Stimulated activated CD8-positive, alpha-beta memory T cell treated with anti-CD3 and anti-CD28 coated beads, Interleukin-12 subunit alpha, Interleukin-12 subunit beta, amount 100 ng/mL, for 1 hour (primary cell): Measurements from ENCODE around the gene NOS1.

ENCODE experiments used
- DNase-seq: peaks from one replicate; pipeline ENCODE4 v3.0.0-alpha.2; 2020; ENCODE audit warnings: low read depth

NOS1 gene

DNA sequence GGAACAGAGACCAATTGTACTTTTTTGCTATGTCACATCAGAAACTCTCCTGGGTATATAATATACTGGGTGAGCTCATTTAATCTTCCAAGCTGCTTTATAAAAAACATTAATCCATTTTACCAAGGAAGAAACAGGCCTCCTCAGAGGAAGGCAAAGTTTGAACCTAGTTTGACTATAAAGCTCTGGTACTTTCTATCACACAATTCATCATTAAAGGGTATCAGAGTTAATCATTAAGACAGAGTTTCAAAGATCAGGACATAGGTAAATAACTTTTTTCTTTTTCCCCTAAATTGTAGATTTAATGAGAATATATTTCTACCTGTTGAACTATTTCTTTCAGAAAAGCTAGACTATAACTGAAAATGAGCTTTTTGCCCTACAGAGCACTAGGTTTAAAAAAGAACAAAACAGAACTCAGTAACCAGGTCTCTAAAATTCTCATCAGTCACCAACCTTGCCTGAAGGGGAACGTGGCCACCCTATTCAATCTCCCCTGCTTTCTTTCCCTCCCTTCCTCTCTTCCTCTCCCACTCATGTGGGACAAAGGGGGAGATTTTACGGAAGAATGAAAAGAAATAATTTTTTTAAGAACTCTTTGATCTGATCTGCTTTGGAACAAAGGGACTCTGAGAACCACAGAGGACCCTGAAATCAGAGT is 189.8 kb downstream of the NOS1 start:
- no peak for DNase-seq

DNA sequence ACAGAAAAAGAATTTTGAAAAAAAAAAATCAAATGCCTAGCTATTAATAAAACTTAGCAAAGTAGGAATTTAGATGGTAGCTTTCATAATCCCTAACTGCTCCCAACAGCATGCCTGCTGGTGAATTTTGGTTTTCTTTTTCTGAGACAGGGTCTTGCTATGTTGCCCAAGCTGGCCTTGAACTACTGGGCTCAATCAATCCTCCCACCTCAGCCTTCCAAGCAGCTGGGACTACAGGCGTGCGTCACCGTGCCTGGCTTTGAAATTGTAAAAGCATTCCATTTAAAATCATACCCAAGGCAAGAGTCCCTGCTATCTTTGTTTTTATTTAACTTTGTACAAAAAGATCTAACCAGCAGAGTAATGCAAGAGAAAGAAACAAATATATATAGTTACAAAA is 191.9 kb downstream of the NOS1 start:
- no peak for DNase-seq

DNA sequence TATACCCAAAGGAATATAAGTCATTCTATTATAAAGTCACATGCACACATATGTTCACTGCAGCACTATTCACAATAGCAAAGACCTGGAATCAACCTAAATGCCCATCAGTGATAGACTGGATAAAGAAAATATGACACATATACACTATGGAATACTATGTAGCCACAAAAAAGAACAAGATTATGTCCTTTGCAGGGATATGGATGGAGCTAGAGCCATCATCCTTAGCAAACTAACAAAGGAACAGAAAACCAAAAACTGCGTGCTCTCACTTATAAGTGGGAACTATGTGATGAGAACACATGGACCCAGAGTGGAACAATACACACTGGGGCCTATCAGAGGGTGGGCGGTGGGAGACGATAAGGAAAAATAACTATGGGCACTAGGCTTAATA is 192.4 kb downstream of the NOS1 start:
- DNase-seq, result no peak

- no peak for DNase-seq
These were observed 193.7 kb downstream of the NOS1 start for GRCh38 chr12:117167769-117168168.

DNA sequence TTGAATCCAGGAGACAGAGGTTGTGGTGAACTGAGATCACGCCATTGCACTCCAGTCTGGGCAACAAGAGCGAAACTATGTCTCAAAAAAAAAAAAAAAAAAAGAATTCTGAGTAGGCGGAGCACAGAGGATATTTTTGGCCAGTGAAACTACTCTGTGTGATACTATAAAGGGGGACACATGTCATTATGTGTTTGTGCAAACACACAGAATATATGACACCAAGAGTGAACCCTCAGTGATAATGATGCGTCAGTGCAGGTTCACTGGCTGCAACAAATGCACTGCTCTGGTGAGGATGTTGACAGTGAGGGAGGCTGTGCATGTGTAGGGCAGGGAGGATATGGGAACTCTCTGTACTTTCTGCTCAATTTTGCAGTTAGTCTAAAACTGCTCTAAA is 195.3 kb downstream of the NOS1 start:
- no peak for DNase-seq

DNA sequence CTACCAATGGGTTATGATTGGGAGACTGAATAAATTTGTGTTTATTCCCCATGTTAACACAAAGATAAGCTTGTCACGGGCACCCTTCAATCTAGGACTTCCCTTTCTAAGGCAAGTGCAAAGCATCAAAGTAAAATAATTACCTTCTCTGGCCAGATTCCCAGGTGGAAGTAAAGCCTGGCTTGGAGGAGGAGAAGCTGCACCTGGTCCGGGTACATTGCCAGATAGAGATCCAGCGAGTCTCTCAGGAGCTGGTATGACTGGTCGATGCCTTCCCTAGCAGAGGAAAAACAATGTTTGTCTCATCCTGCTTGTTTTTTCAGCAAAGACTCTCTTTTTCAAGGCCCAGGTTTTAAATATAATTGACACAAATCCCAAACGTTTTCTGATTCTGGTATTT is 196.1 kb downstream of the NOS1 start:
- no peak for DNase-seq

GRCh38 chr12:117162633-117163032 is 198.8 kb downstream of the NOS1 start:
- no peak for DNase-seq

DNA sequence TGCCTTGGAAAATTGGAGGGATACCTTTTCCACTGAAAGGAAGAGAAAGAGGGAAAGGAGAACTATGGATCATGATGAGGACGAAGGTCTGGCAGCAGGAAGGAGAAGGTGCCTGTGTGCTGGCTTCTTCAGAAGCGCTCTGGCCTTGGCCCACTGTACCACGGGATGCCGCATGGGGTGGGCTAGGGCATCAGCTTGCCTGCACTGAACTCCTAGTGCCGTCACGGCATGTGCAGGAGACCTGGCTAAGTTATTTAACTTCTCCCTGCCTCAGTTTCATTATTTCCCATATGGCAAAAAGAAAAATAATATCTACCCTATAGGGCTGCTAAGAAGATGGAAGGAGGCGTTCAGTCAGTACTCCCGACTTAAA is 199.3 kb downstream of the NOS1 start:
- DNase-seq, result no peak

- DNase-seq, result no peak
These were observed 199.8 kb downstream of the NOS1 start for GRCh38 chr12:117161460-117162166.

- no peak for DNase-seq
These were observed 201.8 kb downstream of the NOS1 start for GRCh38 chr12:117159674-117160073.

DNA sequence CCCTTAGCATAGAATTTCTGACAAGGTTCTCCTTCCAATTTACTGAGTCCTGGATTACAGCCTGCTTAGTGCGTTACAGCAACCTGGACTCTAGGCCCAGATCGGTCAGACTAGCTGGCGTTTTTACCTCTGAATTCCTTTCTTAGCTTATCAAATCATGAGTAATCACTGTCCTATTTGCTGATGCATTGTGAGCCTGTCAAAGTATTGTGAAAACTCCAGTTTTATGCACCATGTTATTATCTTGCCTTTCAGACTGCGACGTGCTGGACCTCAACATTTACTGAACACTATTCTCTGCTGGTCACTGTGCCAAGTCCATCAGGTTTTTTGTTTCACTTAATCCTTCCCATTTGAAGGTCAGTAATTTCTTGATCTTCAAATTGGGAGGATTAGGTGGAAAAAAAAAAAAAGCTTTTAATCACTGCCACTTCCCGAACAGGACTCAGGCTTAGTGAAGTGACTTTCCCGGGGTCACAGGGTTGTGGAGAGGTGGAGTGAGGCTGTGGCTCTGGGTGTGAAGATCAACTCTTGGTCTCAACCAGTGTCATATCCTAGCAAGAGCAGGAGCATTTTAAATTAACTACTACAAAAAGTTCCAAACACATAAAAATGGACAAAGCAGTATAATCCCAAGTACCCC is 202.4 kb downstream of the NOS1 start:
- no peak for DNase-seq
